ENCODE measurements around the gene GRID2IP. TPM values are rescaled to one million over a fixed set of nuclear protein-coding genes. Genes with fewer than 3 reads are reported as not detected.

Gene GRID2IP
- total and polyA plus RNA-seq, 10 of the 15 experiments (the other 5 are each of a cell fraction or from before 2014, with no cell fraction given), result not detected

DNA sequence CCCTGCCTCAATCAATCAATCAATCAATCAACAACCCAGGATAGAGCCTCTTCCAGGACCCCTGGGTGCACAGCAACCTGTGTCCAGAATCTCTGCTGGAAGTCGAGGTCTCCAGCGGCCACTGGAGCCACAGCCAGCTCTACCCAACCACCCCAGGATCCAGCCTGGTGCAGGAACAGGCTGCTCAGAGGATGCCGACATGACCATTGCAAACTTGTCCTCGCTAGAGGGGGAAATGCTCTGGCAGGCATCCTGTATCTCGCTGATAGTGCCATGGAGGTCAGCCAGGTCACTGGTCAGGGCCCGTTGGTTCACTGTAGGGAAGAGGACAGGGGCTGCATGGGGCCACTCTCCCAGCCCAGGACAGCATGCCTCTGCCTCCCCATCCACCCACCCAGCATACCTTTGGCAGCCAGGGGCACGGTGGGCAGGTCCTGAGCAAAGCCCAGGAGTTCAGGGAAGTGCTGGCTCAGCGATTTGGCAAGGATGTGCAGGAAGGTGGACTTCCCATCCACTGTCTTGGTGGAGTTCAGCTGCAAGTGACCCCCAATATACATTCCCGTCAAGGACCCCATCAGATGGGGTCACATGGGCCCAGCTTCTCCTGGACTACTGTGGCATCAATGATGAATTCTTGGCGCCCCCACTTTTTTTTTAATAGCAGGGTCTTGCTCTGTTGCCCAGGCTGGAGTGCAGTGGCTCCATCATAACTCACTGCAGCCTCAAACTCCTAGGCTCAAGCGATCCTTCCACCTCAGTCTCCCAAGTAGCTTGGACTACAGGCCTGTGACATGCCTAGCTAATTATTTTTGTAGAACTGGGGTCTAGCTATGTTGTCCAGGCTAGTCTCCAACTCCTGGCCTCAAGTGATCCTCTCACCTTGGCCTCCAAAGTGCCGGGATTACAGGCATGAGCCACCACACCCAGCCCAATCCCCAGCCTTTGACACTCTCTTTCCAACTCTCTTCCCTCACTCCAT is 49.4 kb downstream of the GRID2IP start:
- H3K9ac ChIP-seq (ENCODE audit: control insufficient read depth, insufficient read depth, low read length), result no peak overlapping the region
- BruUV-seq (replicated peaks), result no TSS peak
- ChIA-PET CTCF (no interaction called here), RAD21 (ENCODE audit: unreplicated experiment) (no interaction called here), POLR2A (no interaction called here), SMC1A (ENCODE audit: uncharacterized antibody, unreplicated experiment) (no interaction called here)
- no peak for FAIRE-seq
- intact Hi-C loops (cut with micrococcal nuclease; ENCODE audit: unreplicated experiment) (no loop called here), in situ Hi-C loops (cut with MboI) (no loop called here)
- WGBS (ENCODE audit: insufficient coverage, insufficient replicate concordance, low lambda C conversion rate, missing lambda C conversion rate), result 62% methylated on average over 12 of the region's 12 CpGs
- H3K79me2 ChIP-seq (ENCODE audit: control insufficient read depth, insufficient read depth, low read length), result no peaks in the 10 kb centered on the region
- H3K36me3 ChIP-seq (ENCODE audit: control insufficient read depth in 2 of 2, insufficient read depth in 2 of 2, low read length in 1 of 2), result no peaks in the 10 kb centered on the region
- DNase-seq (ENCODE audit: low read depth, low spot score), result no peak
- H3K4me2 ChIP-seq (ENCODE audit: control insufficient read depth, insufficient read depth), result no peak overlapping the region
- H2AFZ ChIP-seq (ENCODE audit: control insufficient read depth, low read depth, low read length), result no peak overlapping the region
- no peak overlapping the region for H3K4me3 ChIP-seq
- H3K27me3 ChIP-seq (replicated peaks in 1 of 2; ENCODE audit: control insufficient read depth in 2 of 2, insufficient read depth in 2 of 2, low read length in 1 of 2), result no peaks in the 10 kb centered on the region
- no peaks in the 10 kb centered on the region for H3K9me3 ChIP-seq (replicated peaks; ENCODE audit: control insufficient read depth, insufficient read depth, low read length)
- peaks cover 6% of the 10 kb centered on the region; the same call in 1 of the 2 replicates for H3K4me1 ChIP-seq (ENCODE audit: control insufficient read depth, insufficient read depth, low read length)
- ATAC-seq, result no peak
- no peaks in the 10 kb centered on the region for H4K20me1 ChIP-seq (ENCODE audit: control insufficient read depth, insufficient read depth)
- no peak overlapping the region for H3K27ac ChIP-seq (ENCODE audit: control insufficient read depth, insufficient read depth)
- no peak for TF ChIP-seq KDM1A (IDR thresholded peaks at IDR 0.05; ENCODE audit: borderline replicate concordance)
- TF ChIP-seq, protein P1, sequence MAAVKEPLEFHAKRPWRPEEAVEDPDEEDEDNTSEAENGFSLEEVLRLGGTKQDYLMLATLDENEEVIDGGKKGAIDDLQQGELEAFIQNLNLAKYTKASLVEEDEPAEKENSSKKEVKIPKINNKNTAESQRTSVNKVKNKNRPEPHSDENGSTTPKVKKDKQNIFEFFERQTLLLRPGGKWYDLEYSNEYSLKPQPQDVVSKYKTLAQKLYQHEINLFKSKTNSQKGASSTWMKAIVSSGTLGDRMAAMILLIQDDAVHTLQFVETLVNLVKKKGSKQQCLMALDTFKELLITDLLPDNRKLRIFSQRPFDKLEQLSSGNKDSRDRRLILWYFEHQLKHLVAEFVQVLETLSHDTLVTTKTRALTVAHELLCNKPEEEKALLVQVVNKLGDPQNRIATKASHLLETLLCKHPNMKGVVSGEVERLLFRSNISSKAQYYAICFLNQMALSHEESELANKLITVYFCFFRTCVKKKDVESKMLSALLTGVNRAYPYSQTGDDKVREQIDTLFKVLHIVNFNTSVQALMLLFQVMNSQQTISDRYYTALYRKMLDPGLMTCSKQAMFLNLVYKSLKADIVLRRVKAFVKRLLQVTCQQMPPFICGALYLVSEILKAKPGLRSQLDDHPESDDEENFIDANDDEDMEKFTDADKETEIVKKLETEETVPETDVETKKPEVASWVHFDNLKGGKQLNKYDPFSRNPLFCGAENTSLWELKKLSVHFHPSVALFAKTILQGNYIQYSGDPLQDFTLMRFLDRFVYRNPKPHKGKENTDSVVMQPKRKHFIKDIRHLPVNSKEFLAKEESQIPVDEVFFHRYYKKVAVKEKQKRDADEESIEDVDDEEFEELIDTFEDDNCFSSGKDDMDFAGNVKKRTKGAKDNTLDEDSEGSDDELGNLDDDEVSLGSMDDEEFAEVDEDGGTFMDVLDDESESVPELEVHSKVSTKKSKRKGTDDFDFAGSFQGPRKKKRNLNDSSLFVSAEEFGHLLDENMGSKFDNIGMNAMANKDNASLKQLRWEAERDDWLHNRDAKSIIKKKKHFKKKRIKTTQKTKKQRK (IDR thresholded peaks at IDR 0.05; ENCODE audit: low read depth, low read length), result no peak
- TF ChIP-seq, protein P2, sequence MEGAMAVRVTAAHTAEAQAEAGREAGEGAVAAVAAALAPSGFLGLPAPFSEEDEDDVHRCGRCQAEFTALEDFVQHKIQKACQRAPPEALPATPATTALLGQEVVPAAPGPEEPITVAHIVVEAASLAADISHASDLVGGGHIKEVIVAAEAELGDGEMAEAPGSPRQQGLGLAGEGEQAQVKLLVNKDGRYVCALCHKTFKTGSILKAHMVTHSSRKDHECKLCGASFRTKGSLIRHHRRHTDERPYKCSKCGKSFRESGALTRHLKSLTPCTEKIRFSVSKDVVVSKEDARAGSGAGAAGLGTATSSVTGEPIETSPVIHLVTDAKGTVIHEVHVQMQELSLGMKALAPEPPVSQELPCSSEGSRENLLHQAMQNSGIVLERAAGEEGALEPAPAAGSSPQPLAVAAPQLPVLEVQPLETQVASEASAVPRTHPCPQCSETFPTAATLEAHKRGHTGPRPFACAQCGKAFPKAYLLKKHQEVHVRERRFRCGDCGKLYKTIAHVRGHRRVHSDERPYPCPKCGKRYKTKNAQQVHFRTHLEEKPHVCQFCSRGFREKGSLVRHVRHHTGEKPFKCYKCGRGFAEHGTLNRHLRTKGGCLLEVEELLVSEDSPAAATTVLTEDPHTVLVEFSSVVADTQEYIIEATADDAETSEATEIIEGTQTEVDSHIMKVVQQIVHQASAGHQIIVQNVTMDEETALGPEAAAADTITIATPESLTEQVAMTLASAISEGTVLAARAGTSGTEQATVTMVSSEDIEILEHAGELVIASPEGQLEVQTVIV (IDR thresholded peaks at IDR 0.05; ENCODE audit: borderline replicate concordance, partially characterized antibody), result no peak
- TF ChIP-seq, protein P3, sequence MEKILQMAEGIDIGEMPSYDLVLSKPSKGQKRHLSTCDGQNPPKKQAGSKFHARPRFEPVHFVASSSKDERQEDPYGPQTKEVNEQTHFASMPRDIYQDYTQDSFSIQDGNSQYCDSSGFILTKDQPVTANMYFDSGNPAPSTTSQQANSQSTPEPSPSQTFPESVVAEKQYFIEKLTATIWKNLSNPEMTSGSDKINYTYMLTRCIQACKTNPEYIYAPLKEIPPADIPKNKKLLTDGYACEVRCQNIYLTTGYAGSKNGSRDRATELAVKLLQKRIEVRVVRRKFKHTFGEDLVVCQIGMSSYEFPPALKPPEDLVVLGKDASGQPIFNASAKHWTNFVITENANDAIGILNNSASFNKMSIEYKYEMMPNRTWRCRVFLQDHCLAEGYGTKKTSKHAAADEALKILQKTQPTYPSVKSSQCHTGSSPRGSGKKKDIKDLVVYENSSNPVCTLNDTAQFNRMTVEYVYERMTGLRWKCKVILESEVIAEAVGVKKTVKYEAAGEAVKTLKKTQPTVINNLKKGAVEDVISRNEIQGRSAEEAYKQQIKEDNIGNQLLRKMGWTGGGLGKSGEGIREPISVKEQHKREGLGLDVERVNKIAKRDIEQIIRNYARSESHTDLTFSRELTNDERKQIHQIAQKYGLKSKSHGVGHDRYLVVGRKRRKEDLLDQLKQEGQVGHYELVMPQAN (conservative IDR thresholded peaks at IDR 0.05), result no peak
- TF ChIP-seq CBX3 (IDR thresholded peaks at IDR 0.05; ENCODE audit: borderline replicate concordance, low read depth), result no peak
- TF ChIP-seq MTA2 (IDR thresholded peaks at IDR 0.05; ENCODE audit: low read depth), result no peak
- TF ChIP-seq, protein P4, sequence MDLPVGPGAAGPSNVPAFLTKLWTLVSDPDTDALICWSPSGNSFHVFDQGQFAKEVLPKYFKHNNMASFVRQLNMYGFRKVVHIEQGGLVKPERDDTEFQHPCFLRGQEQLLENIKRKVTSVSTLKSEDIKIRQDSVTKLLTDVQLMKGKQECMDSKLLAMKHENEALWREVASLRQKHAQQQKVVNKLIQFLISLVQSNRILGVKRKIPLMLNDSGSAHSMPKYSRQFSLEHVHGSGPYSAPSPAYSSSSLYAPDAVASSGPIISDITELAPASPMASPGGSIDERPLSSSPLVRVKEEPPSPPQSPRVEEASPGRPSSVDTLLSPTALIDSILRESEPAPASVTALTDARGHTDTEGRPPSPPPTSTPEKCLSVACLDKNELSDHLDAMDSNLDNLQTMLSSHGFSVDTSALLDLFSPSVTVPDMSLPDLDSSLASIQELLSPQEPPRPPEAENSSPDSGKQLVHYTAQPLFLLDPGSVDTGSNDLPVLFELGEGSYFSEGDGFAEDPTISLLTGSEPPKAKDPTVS (IDR thresholded peaks at IDR 0.05; ENCODE audit: low read depth, low read length), result no peak
- no peak for TF ChIP-seq FOXM1 (IDR thresholded peaks at IDR 0.05; ENCODE audit: low read depth, low read length)
- TF ChIP-seq, protein P5, sequence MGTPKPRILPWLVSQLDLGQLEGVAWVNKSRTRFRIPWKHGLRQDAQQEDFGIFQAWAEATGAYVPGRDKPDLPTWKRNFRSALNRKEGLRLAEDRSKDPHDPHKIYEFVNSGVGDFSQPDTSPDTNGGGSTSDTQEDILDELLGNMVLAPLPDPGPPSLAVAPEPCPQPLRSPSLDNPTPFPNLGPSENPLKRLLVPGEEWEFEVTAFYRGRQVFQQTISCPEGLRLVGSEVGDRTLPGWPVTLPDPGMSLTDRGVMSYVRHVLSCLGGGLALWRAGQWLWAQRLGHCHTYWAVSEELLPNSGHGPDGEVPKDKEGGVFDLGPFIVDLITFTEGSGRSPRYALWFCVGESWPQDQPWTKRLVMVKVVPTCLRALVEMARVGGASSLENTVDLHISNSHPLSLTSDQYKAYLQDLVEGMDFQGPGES (IDR thresholded peaks at IDR 0.05), result no peak
- no peak for TF ChIP-seq NR2C1 (IDR thresholded peaks at IDR 0.05)

Data from GM12878 (cell line).